H9 (cell line): ENCODE data around the gene HOXD13. TPM values are rescaled to one million over a fixed set of nuclear protein-coding genes. Genes with fewer than 3 reads are reported as not detected.
A peak's percentile ranks its signal among the peaks of the same experiment; 100 is the strongest.

ENCODE experiments used
- DNase-seq: peaks from one replicate; pipeline ENCODE4 v3.0.0-alpha.2; 2017
- H2AFZ ChIP-seq: one replicate; pipeline ENCODE4 v1.6.1; 2013; ENCODE audit warnings: mild to moderate bottlenecking, low read length, control low read depth, moderate library complexity
- H2AK5ac ChIP-seq: 2 replicates; pipeline ENCODE4 v1.6.1; 2013; ENCODE audit warnings: low read length, control low read depth, mixed read lengths; ENCODE audit not compliant: insufficient read length
- H2BK120ac ChIP-seq: one replicate; pipeline ENCODE4 v1.6.1; 2013; ENCODE audit warnings: low read depth, mild to moderate bottlenecking, low read length, control low read depth, inconsistent platforms; ENCODE audit not compliant: poor library complexity, severe bottlenecking
- H2BK12ac ChIP-seq: 2 replicates; pipeline ENCODE4 v1.6.1; 2013; ENCODE audit warnings: low read length, control low read depth, mixed read lengths, low read depth; ENCODE audit not compliant: insufficient read length
- H2BK15ac ChIP-seq: 2 replicates; pipeline ENCODE4 v1.6.1; 2013; ENCODE audit warnings: low read depth, low read length, control low read depth
- H2BK20ac ChIP-seq: one replicate; pipeline ENCODE4 v1.6.1; 2013; ENCODE audit warnings: low read depth, mild to moderate bottlenecking, low read length, control low read depth, inconsistent platforms; ENCODE audit not compliant: poor library complexity, severe bottlenecking
- H2BK5ac ChIP-seq: 2 replicates; pipeline ENCODE4 v1.6.1; 2013; ENCODE audit warnings: low read length, control low read depth, mixed read lengths; ENCODE audit not compliant: insufficient read length
- H3K14ac ChIP-seq: 2 replicates; pipeline ENCODE4 v1.6.1; 2013; ENCODE audit warnings: low read length, control low read depth; ENCODE audit not compliant: insufficient read depth
- H3K18ac ChIP-seq: 2 replicates; pipeline ENCODE4 v1.6.1; 2013; ENCODE audit warnings: low read depth, mild to moderate bottlenecking, mixed read lengths, low read length, control low read depth; ENCODE audit not compliant: insufficient read length
- H3K23ac ChIP-seq: 2 replicates; pipeline ENCODE4 v1.6.1; 2013; ENCODE audit warnings: low read length, control low read depth, mixed read lengths, low read depth; ENCODE audit not compliant: insufficient read length
- H3K23me2 ChIP-seq: 2 replicates; pipeline ENCODE4 v1.6.1; 2013; ENCODE audit warnings: low read depth, mild to moderate bottlenecking, mixed read lengths, low read length, control low read depth; ENCODE audit not compliant: insufficient read length, poor library complexity, severe bottlenecking
- H3K27ac ChIP-seq: 2 replicates; pipeline ENCODE4 v1.5.1; 2013; ENCODE audit warnings: low read length, control low read depth, mixed read lengths, low read depth; ENCODE audit not compliant: insufficient read length
- H3K27me3 ChIP-seq: 2 replicates; pipeline ENCODE4 v1.6.1; 2013; ENCODE audit warnings: low read length, control low read depth, inconsistent platforms; ENCODE audit not compliant: insufficient read depth
- H3K4ac ChIP-seq: 2 replicates; pipeline ENCODE4 v1.6.1; 2013; ENCODE audit warnings: low read depth, mild to moderate bottlenecking, control low read depth, inconsistent platforms, low read length, moderate library complexity
- H3K4me1 ChIP-seq: 2 replicates; pipeline ENCODE4 v1.6.1; 2013; ENCODE audit warnings: low read length, control low read depth, inconsistent platforms; ENCODE audit not compliant: insufficient read depth
- H3K4me2 ChIP-seq: 2 replicates; pipeline ENCODE4 v1.6.1; 2013; ENCODE audit warnings: low read length, control low read depth, mixed read lengths; ENCODE audit not compliant: insufficient read length, insufficient read depth
- H3K56ac ChIP-seq: 2 replicates; pipeline ENCODE4 v1.6.1; 2013; ENCODE audit warnings: low read depth, mild to moderate bottlenecking, mixed read lengths, low read length, control low read depth; ENCODE audit not compliant: insufficient read length
- H3K79me1 ChIP-seq: 2 replicates; pipeline ENCODE4 v1.6.1; 2013; ENCODE audit warnings: low read depth, mild to moderate bottlenecking, moderate library complexity, low read length, control low read depth, inconsistent platforms; ENCODE audit not compliant: insufficient read depth, poor library complexity, severe bottlenecking
- H3K79me2 ChIP-seq: 2 replicates; pipeline ENCODE4 v1.6.1; 2013; ENCODE audit warnings: low read length, control low read depth, inconsistent platforms; ENCODE audit not compliant: insufficient read depth
- H3K9ac ChIP-seq: 2 replicates; pipeline ENCODE4 v1.6.1; 2013; ENCODE audit warnings: low read length, control low read depth, mixed read lengths; ENCODE audit not compliant: insufficient read length; ENCODE audit errors: extremely low read depth
- H3K9me3 ChIP-seq: one replicate; pipeline ENCODE4 v1.6.1; 2013; ENCODE audit warnings: low read depth, low read length, inconsistent platforms; ENCODE audit not compliant: control insufficient read depth
- H3T11ph ChIP-seq: one replicate; pipeline ENCODE4 v1.6.1; 2013; ENCODE audit warnings: mild to moderate bottlenecking, low read length, control low read depth, inconsistent platforms
- H4K20me1 ChIP-seq: one replicate; pipeline ENCODE4 v1.6.1; 2013; ENCODE audit not compliant: control insufficient read depth, insufficient read length, insufficient read depth
- H4K5ac ChIP-seq: 2 replicates; pipeline ENCODE4 v1.6.1; 2013; ENCODE audit warnings: low read depth, mild to moderate bottlenecking, mixed read lengths, low read length, control low read depth; ENCODE audit not compliant: insufficient read length
- H4K8ac ChIP-seq: replicated peaks from 2 replicates; pipeline ENCODE4 v1.6.1; 2013; ENCODE audit warnings: low read length, control low read depth, mixed read lengths, low read depth; ENCODE audit not compliant: insufficient read length
- H4K91ac ChIP-seq: 2 replicates; pipeline ENCODE4 v1.6.1; 2013; ENCODE audit warnings: low read depth, mild to moderate bottlenecking, moderate library complexity, mixed read lengths, low read length, control low read depth; ENCODE audit not compliant: insufficient read length
- H3K27ac Mint-ChIP-seq, 3 experiments: 2 replicates in 2 of 3; 3 replicates in 1 of 3; pipeline ENCODE4 v1.8.0; 2020 to 2021; ENCODE audit warnings: mixed read lengths in 3 of 3, mild to moderate bottlenecking in 1 of 3, moderate library complexity in 1 of 3
- H3K27me3 Mint-ChIP-seq: 2 replicates; pipeline ENCODE4 v1.8.0; 2021; ENCODE audit warnings: low read depth, mild to moderate bottlenecking, moderate library complexity, mixed read lengths
- H3K36me3 Mint-ChIP-seq, 3 experiments: 2 replicates in 2 of 3; 3 replicates in 1 of 3; pipeline ENCODE4 v1.8.0; 2020 to 2021; ENCODE audit warnings: low read depth in 3 of 3, mixed read lengths in 3 of 3; ENCODE audit not compliant: insufficient read depth in 1 of 3
- H3K4me1 Mint-ChIP-seq, 2 experiments: 2 replicates each; pipeline ENCODE4 v1.8.0; 2020; ENCODE audit warnings: mixed read lengths in 2 of 2
- H3K4me3 Mint-ChIP-seq, 2 experiments: 2 replicates in 1 of 2; 3 replicates in 1 of 2; pipeline ENCODE4 v1.8.0; 2020 to 2021; ENCODE audit warnings: mild to moderate bottlenecking in 2 of 2, mixed read lengths in 2 of 2, moderate library complexity in 1 of 2
- H3K9me3 Mint-ChIP-seq, 2 experiments: 2 replicates in 1 of 2; 3 replicates in 1 of 2; pipeline ENCODE4 v1.8.0; 2020; ENCODE audit warnings: mild to moderate bottlenecking in 2 of 2, mixed read lengths in 2 of 2, moderate library complexity in 1 of 2
- CTCF ChIP-seq: fragments of 200-600 bp; sonication (generic); conservative IDR thresholded peaks from 3 replicates; pipeline ENCODE4 v1.8.0; 2021; ENCODE audit warnings: antibody characterized with exemption, mild to moderate bottlenecking
- WGBS: extraction: QIAGEN DNeasy Blood & Tissue Kit; methylation state at CpG from one replicate; pipeline ENCODE4 v1.1.7; 2013; ENCODE audit warnings: missing lambda C conversion rate, low lambda C conversion rate, mixed read lengths; ENCODE audit not compliant: insufficient read length; ENCODE audit errors: extremely low coverage; 5-methylcytosine and 5-hydroxymethylcytosine counted together
- total RNA-seq: library from RNA; stranded (reverse); gene quantifications from 2 replicates; pipeline ENCODE4 v1.2.1, GENCODE V29; 2021

The HOXD13 gene
- total RNA-seq, 1 experiment from 2014 or later = not detected

GRCh38 chr2:176138923-176139660, 46.6 kb downstream of the HOXD13 start:
- peaks cover 98% of the 10 kb centered on the region for H3K27me3 Mint-ChIP-seq
- H3K4me3 Mint-ChIP-seq = no peak overlapping the region
- Histone ChIP-seq H3K9me3 (no peaks in the 10 kb centered on the region), H3K4me1 (no peaks in the 10 kb centered on the region; the same call in 1 of the 2 replicates), H4K91ac (no peak overlapping the region), H3K79me2 (no peaks in the 10 kb centered on the region), H2BK15ac (no peak overlapping the region), H4K8ac (no peak overlapping the region), H2BK5ac (no peak overlapping the region), H2BK20ac (no peak overlapping the region), H3K23me2 (peaks cover 8% of the 10 kb centered on the region), H3K23ac (no peak overlapping the region), H3K27me3 (peaks cover 89% of the 10 kb centered on the region), H3K18ac (no peak overlapping the region), H3K79me1 (no peaks in the 10 kb centered on the region), H3K14ac (no peak overlapping the region), H3K9ac (no peak overlapping the region), H4K20me1 (no peaks in the 10 kb centered on the region), H3K4ac (no peak overlapping the region), H3T11ph (no peak overlapping the region), H2BK12ac (no peak overlapping the region), H2AK5ac (no peak overlapping the region), H3K4me2 (no peak overlapping the region), H2BK120ac (no peak overlapping the region), H2AFZ (no peak overlapping the region), H3K27ac (no peak overlapping the region), H4K5ac (no peak overlapping the region), H3K56ac (no peak overlapping the region)
- peaks cover 0 to 4% of the 10 kb centered on the region in 2 experiments; a peak in 4 of 5 replicates for H3K9me3 Mint-ChIP-seq
- H3K36me3 Mint-ChIP-seq = no peaks in the 10 kb centered on the region
- WGBS = no CpG with 5 or more reads among the region's 28 CpGs
- peak; percentile 29 for DNase-seq
- no peak for TF ChIP-seq CTCF
- no peak overlapping the region for H3K27ac Mint-ChIP-seq
- H3K4me1 Mint-ChIP-seq = peaks cover 2 to 11% of the 10 kb centered on the region in 2 experiments; a peak in 3 of 4 replicates
